Breast epithelium (tissue), 4 donors: ENCODE data around the gene NEURL4. TPM values are rescaled to one million over a fixed set of nuclear protein-coding genes. Genes with fewer than 3 reads are reported as not detected.
"Not testable (repeated sequence)": the region's sequence is repeated elsewhere in the genome, so short reads cannot be mapped to it uniquely, and the experiment has no call there.

Experiments used
- DNase-seq, 2 donors: peaks; one replicate each; pipeline ENCODE4 v3.0.0-alpha.2; 2019; ENCODE audit warnings: low spot score in 2 of 2
- H3K27ac ChIP-seq, 2 donors: fragments of 200-600 bp; sonication (generic) in 1 of 2; one replicate each; pipeline ENCODE4 v1.5.1; 2016 to 2019; ENCODE audit warnings: mild to moderate bottlenecking in 1 of 2
- H3K27me3 ChIP-seq, 2 donors: fragments of 200-600 bp; sonication (generic) in 1 of 2; one replicate each; pipeline versions ENCODE4 v1.5.1 to v1.6.0; 2017 to 2019; ENCODE audit warnings: control low read depth in 1 of 2, mild to moderate bottlenecking in 1 of 2
- H3K36me3 ChIP-seq: fragments of 200-600 bp; one replicate; pipeline ENCODE4 v1.5.1; 2019
- H3K4me1 ChIP-seq, 2 donors: fragments of 200-600 bp; sonication (generic); one replicate each; pipeline ENCODE4 v1.5.1; 2016 to 2019; ENCODE audit warnings: control low read depth in 1 of 2
- H3K4me3 ChIP-seq, 3 donors: fragments of 200-600 bp; sonication (generic); 1 replicate in 2 of 3; 2 replicates in 1 of 3; pipeline ENCODE4 v1.5.1; 2016 to 2019; ENCODE audit warnings: mild to moderate bottlenecking in 3 of 3, moderate library complexity in 2 of 3
- H3K9me3 ChIP-seq, 2 donors: fragments of 200-600 bp; sonication (generic) in 1 of 2; one replicate each; pipeline ENCODE4 v1.5.1; 2016 to 2019; ENCODE audit warnings: control low read depth in 1 of 2
- CTCF ChIP-seq, 3 donors: fragments of 450-650 bp; IDR thresholded peaks; one replicate each; pipeline ENCODE4 v1.5.1; 2016 to 2017; ENCODE audit warnings: antibody characterized with exemption in 3 of 3, mild to moderate bottlenecking in 3 of 3, moderate library complexity in 3 of 3
- POLR2A ChIP-seq: fragments of 450-650 bp; IDR thresholded peaks from one replicate; pipeline ENCODE4 v1.6.1; 2016; ENCODE audit warnings: antibody characterized with exemption, mild to moderate bottlenecking, moderate library complexity
- POLR2AphosphoS5 ChIP-seq, 3 donors: sonication (generic); formaldehyde crosslinking; IDR thresholded peaks; one replicate each; pipeline ENCODE4 v1.6.1; 2017; ENCODE audit warnings: antibody characterized with exemption in 3 of 3
- intact Hi-C: fragments of 100-400 bp; cut with DNase I; formaldehyde crosslinking; loops from one replicate; pipeline ENCODE4 v1.15.1; 2023; ENCODE audit warnings: low total_unique reads
- total RNA-seq, 3 donors: library from RNA; depleted of rRNA; stranded (reverse); fragments of >200 nt; gene quantifications; one replicate each; pipeline ENCODE4 v1.1.0, GENCODE V29; 2016

Gene NEURL4
- total RNA-seq, 3 donors from 2014 or later: 15.0 to 22.9 (median 17.4) TPM

GRCh38 chr17:7367918-7368598, 38.9 kb upstream of the NEURL4 start:
- Histone ChIP-seq H3K27me3 (no peaks in the 10 kb centered on the region), H3K4me1 (no peaks in the 10 kb centered on the region), H3K27ac (no peak overlapping the region), H3K9me3 (no peaks in the 10 kb centered on the region), H3K36me3 (no peaks in the 10 kb centered on the region), H3K4me3 (no peak overlapping the region)
- TF ChIP-seq CTCF (IDR thresholded peaks at IDR 0.05): no peak
- no peak for TF ChIP-seq POLR2AphosphoS5 (IDR thresholded peaks at IDR 0.05)
- no peak for TF ChIP-seq POLR2A
- intact Hi-C loops: no loop called here
- DNase-seq: no peak

GRCh38 chr17:7367083-7367482, 37.9 kb upstream of the NEURL4 start:
- Histone ChIP-seq H3K4me3 (no peak overlapping the region), H3K4me1 (no peaks in the 10 kb centered on the region), H3K27me3 (no peaks in the 10 kb centered on the region), H3K27ac (no peak overlapping the region), H3K36me3 (no peaks in the 10 kb centered on the region), H3K9me3 (no peaks in the 10 kb centered on the region)
- DNase-seq: no peak
- TF ChIP-seq CTCF (IDR thresholded peaks at IDR 0.05): no peak
- no peak for TF ChIP-seq POLR2A
- TF ChIP-seq POLR2AphosphoS5 (IDR thresholded peaks at IDR 0.05): no peak
- intact Hi-C loops: no loop called here

GRCh38 chr17:7365963-7366362, 36.8 kb upstream of the NEURL4 start:
- H3K4me3 ChIP-seq, H3K4me1 ChIP-seq, H3K27me3 ChIP-seq, H3K9me3 ChIP-seq, H3K27ac ChIP-seq, DNase-seq, H3K36me3 ChIP-seq, intact Hi-C loops: not testable (repeated sequence)

- Histone ChIP-seq H3K27ac (no peak overlapping the region), H3K27me3 (no peaks in the 10 kb centered on the region), H3K4me3 (no peak overlapping the region), H3K36me3 (no peaks in the 10 kb centered on the region), H3K9me3 (no peaks in the 10 kb centered on the region), H3K4me1 (no peaks in the 10 kb centered on the region)
- TF ChIP-seq POLR2A (no peak), CTCF (IDR thresholded peaks at IDR 0.05) (no peak), POLR2AphosphoS5 (IDR thresholded peaks at IDR 0.05) (no peak)
- DNase-seq: no peak
- intact Hi-C loops: no loop called here
Observed at GRCh38 chr17:7363311-7363710, 34.2 kb upstream of the NEURL4 start.

GRCh38 chr17:7361906-7362305, 32.8 kb upstream of the NEURL4 start:
- Histone ChIP-seq H3K36me3 (no peaks in the 10 kb centered on the region), H3K27me3 (no peaks in the 10 kb centered on the region), H3K4me1 (no peaks in the 10 kb centered on the region), H3K27ac (no peak overlapping the region), H3K9me3 (no peaks in the 10 kb centered on the region), H3K4me3 (no peak overlapping the region)
- no peak for TF ChIP-seq CTCF (IDR thresholded peaks at IDR 0.05)
- no peak for TF ChIP-seq POLR2AphosphoS5 (IDR thresholded peaks at IDR 0.05)
- TF ChIP-seq POLR2A: no peak
- intact Hi-C loops: no loop called here
- no peak for DNase-seq
